Stimulated activated CD8-positive, alpha-beta memory T cell treated with anti-CD3 and anti-CD28 coated beads, Interleukin-4, amount 100 ng/mL, for 1 hour (primary cell): Measurements from ENCODE around the gene UBE2O.
"Not testable (repeated sequence)": the region's sequence is repeated elsewhere in the genome, so short reads cannot be mapped to it uniquely, and the experiment has no call there.

Source experiments
- DNase-seq, 2 donors: peaks; one replicate each; pipeline ENCODE4 v3.0.0-alpha.2; 2020; ENCODE audit warnings: low read depth in 2 of 2, low spot score in 1 of 2

UBE2O gene

DNA sequence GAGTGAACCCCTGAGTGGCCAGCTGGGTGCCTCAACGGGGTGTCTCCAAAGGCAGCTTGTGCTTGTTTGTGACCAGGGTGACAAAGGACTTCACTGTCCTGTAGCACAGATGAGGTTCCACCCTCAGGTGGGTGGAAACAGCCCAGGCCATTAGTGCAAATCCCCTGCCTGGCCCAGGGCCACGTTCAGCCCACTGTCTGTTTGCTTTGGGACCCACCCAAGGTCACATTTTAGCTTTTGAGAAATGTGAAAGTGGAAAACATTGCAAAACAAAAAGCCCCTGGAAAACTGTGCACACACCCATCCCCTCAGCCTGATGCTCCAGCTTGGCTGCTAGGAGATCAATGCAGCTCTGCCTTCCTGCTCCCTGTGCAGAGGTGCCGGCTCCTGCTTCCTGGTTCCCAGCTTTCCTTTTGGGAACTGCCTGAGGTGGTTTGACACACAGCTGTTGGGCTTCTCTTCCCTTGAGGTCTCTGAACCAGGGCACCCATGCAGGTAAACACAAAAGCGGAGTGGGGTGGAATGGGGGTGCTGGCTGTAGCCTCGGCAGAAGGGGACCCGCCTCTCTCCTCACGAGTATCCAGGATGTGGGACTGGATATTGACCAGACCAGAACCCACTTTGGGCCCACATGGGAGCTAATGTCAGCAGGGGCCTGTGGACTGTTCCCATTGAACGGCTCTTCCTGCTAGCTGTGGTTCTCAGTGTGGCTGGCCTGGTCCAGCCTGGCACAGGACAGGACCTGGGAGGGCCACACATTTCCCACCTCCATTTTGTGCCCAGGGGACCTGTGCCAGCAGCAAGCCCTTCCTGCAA, 76.4 kb downstream of the UBE2O start:
- no peak for DNase-seq

DNA sequence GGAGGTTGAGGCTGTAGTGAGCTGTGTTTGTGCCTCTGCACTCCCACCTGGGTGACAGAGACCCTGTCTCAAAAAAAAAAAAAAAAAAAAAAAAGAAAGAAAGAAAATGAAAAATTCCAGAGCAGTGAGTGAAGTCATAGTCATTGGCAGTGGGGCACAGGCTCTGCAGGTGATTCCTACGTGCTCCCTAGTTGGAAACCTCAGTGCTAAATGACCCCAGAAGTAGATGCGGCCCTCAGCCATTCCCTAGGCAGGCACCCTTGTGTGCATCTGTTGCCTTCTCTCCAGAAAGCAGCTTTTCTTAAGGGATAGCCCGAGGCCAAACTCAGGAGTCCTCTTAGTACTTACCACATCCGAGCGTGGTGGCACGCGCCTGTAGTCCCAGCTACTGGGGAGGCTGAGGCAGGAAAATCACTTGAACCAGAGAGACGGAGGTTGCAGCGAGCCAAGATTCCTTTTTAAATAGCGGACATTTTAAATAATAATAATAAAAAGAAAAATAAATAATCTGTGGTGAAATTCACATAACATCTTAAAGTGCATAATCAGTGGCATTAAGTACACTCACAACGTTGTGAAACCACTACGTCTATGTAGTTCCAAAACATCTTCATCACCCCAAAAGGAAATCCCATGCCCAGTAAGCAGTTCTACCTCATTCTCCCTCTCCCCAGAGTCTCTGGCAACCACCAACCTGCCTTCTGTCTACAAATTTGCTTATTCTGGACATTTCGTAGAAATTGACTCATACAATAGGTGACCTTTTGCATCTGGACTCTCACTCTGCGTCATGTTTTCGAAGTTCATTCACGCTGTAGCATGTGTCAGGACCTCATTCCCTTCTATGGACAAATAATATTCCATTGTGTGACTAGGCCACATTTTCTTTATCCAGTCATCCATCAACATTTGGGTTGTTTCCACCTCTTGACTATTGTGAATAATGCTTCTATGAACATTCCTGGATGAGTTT, 81.0 kb downstream of the UBE2O start:
- no peak for DNase-seq

DNA sequence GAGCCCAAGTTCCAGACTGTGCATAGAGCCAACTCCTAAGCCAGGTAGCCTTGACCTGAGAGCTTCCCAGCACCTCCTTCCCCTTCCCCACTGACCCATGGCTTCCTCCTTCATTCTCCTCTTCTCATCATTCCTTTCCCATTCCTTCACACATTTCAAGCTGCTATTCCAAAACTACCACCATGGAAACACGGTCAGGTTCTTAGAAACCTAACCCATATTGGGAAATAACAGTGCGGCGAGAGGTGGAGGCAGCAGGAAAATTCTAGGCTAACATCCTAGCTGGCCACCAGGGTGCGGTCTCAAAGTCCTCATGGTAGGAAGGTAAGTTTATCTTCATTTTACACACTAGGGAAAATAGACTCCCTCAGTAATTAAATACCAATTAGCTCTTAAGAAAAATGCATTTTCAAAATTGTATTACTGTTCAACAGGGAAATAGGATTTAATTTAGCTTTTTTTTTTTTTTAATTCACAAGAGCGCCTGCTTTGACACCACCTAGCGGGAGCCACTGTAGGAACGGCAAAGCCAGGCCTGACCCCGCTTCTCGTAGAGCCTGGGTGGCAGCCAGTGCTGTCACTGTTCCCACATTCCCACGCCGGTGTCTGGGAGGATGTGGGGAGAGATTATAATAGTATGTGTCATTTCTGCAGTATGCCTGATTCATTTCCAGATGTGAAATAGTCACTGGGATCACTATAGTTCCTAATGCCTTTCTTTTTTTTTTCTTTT, 82.5 kb downstream of the UBE2O start:
- no peak for DNase-seq

DNA sequence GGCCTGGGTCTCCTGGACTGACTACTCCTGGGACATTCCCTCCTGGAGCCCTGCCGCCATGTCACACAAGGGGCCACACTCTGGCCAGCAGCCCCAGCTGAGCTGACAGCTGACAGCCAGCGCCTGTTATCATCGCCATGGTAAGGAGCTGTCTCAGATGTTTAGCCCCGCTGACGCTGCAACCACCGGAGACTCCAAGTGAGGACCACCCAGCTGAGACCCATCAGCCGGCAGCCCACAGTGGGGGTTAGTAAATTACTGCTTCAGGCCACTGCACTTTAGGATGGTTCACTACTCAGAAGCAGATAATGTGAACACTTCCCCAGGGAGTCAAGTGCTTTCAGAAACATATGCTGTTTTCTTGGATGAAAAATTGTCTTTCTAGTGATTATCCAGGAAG, 83.1 kb downstream of the UBE2O start:
- DNase-seq = no peak

DNA sequence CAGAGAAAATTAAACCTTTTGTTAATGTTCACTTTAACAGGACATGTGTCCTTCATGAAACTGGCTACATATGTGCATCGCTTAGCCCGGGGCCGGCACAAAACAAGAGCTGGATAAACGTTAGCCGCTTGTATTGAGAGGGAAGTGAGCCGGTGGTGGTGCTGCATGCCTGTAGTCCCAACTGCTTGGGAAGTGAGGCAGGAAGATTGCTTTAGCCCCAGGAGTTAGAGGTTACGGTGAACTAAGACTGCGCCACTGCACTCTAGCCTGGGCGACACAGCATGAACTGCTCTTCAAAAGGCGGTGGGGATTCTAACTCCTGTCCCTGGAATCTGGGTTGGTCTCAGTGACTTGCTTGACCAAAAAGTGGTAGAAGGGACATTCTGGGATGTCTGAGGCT, 83.6 kb downstream of the UBE2O start:
- no peak for DNase-seq

DNA sequence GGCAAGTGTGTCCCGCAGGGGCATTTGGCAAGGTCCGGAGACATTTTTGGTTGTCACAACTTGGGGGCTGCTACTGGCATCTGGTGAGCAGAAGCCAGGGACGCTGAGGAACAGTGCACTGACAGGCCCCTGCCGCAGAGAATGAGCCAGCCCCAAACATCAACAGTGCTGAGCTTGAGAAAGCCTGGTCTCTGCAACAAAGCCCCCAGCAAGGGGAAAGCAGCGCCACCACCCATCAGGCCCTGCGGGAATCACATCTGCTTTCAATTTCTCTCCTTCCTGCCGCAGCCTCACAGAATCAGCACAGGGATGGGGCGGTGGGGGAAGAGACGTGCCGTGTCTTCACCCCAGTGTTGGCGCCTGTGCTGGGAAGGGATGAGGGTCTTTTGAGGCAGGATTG, 84.4 kb downstream of the UBE2O start:
- no peak for DNase-seq

DNA sequence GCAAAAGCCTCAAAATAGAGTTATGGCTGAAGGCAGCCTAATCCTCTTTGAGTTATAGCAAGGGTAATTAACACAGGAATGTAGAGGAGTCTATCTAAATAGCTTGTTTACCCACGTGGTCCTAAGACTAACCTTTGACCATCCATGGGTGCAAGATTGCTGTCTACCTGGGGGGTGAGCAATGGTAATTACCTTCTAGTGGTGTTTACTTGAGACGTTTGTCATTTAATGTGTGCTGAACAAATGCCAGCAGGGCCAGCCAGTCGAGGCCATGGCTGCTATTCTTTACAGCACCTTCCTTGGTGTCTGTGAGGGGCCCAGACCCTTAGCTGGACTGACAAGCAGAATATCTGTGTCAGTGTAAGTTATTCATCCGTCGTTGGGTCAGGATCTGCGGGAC, 85.3 kb downstream of the UBE2O start:
- no peak for DNase-seq

DNA sequence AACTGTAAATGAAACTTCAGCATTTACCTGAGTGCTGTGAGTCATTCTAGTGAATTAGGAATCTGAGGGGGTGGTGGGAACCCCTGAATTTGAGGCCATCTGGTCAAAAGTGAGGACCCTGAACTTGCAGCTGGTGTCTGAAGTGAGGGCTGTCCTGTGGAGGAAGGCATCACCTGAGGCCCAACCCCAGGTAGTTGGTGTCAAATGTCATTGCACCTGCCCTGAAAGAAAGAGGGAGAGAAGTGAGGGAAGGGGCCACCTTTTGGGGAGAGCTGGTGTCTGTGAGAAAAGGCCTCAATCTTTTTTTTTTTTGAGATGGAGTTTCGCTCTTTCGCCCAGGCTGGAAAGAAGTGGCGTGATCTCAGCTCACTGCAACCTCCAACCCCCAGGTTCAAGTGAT, 86.7 kb downstream of the UBE2O start:
- DNase-seq = no peak

DNA sequence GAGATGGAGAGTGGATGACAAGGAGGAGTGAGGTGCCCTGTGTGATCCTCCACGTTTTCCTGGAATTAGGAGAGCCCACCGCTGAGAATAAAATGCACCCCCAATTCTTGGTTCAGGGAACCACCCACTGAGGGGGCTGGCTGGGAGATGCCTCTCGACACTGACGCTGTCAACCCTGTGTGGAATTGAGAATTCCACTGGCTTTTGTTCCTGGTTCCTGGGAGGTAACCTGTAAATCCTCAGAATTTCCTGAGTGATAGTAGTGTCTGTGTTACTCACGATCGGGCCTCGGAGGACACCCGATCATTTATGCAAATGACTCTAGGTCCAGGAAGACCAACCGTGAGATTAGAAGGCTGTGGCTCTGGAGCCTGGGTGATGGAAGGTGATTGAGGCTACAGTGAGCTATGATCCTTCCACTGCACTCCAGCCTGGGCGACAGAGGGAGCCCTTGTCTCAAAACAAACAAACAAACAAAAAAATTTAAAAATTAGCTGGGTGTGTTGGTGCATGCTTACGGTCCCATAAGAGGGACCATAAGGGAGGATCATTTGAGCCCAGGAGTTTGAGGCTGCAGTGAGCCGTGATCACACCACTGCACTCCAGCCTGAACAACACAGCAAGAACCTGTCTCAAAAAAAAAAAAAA, 87.6 kb downstream of the UBE2O start:
- DNase-seq = no peak

DNA sequence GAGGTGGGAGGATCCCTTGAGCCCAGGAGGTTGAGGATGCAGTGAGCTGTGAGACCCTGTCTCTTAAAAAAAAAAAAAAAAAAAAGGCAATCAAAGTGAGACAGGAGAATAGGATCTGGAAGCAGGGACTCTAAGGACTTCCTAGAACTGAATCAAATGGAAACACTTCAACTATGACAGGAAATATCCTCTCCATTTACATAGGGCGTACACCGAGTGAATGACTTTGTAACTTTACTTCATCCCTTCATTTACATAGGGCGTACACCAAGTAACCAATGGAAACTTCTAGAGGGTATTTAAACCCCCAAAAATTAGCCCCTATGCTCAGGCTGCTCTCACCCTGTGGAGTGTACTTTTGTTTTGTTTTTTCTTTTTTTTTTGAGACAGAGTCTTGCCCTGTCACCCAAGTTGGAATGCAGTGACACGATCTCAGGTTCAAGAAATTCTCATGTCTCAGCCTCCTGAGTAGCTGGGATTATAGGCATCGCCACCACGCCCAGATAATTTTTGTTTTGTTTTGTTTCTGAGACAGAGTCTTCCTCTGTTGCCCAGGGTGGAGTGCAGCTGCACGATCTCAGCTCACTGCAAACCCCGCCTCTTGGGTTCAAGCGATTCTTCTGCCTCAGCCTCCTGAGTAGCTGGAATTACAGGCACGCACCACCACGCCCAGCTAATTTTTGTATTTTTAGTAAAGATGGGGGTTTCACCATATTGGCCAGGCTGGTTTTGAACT, 89.7 kb downstream of the UBE2O start:
- DNase-seq = no peak

DNA sequence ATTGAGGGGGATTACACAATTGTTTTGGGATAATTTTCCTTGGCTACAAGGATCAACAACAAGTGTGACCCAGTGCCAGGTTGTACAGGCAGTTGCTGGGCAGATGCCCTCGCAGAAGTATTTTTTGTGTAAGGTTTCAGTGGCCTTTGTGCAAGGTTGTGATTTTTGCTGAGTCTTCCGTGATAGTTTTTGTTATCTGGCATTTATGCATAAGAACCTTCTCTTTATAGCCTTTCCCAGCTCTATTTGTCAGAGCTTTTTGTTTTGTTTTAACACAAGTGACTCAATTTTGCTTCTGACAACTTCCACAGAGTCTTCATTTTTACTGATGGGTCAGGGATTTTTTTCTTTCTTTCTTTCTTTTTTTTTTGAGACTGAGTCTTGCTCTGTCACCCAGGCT, 92.5 kb downstream of the UBE2O start:
- DNase-seq = no peak

DNA sequence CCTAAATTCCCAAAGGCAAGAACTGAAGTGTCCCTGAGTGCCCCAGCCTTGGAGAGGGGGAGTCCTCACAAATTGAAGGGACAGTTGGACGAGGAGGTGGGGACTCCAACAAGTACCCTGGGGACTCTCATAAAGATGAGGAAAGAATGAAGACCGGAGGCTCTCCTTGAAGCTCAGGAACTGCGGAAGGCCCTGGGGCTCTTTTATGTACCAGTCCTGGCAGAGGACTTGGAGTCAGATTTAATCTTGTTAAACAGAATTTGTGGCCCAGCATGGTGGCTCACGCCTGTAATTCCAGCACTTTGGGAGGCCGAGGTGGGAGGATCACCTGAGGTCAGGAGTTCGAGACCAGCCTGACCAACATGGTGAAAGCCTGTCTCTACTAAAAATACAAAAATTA, 93.2 kb downstream of the UBE2O start:
- not testable (repeated sequence) for DNase-seq

DNA sequence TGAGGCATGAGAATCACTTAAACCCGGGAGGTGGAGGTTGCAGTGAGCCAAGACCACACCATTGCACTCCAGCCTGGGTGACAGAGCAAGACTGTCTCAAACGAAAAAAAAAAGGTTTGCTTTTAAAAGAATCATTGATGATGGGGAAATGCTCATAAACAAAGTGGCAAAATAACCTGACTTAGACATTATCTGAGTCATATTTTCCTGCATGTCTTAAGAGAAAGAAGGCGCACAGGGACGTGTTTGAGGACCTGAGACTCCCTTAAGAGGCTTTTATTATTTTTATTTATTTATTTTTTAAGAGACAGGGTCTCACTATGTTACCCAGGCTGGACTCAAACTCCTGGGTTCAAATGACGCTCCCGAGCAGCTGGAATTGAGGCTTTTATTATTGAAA, 93.6 kb downstream of the UBE2O start:
- DNase-seq = no peak

DNA sequence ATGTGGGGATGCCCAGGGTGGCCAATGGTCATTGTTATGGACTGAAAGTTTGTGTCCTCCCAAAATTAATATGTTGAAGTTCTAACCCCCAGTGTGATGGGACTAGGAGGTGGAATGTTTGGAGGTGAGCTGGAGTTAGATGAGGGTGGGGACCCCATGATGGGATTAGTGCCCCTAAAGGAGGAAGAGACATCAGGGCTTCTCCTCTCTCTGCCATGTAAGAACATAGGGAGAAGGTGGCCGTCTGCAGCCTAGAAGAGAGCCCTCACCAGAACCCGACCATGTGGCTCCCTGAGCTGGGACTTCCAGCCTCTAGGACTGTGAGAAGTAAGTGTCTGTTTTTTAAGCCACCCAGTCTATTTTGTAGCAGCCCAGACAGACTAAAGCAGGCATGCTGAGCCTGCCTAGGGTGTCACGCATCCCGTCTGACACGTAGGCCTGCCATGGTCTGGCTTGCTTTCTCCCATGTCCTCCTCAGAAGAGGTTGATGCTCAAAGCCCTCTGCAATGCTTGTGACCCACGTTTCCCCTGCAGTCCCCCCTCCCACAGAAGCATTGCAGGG, 95.3 kb downstream of the UBE2O start:
- no peak for DNase-seq

DNA sequence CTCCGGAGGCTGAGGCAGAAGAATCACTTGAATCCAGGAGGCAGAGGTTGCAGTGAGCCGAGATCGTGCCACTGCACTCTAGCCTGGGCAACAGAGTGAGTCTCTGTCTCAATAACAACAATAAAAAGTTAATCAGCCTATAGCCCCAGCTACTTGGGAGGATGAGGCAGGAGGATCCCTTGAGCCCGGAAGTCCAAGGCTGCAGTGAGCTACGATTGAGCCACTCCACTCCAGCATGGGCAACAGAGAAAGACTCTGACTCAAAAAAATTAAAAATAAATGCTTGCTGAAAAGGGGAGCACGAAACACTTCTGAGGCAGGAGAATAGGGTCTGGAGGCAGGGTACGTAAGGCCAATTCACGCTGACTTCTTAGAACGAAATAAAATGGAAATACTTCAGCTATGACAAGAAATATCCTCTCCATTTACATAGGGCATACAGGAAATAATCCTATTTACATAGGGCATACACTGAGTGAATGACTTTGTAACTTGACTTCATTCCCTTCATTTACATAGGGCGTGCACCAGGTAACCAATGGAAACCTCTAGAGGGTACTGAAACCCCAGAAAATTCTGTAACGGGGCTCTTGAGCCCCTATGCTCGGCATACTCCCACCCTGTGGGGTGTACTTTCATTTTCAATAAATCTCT, 96.0 kb downstream of the UBE2O start:
- no peak for DNase-seq

DNA sequence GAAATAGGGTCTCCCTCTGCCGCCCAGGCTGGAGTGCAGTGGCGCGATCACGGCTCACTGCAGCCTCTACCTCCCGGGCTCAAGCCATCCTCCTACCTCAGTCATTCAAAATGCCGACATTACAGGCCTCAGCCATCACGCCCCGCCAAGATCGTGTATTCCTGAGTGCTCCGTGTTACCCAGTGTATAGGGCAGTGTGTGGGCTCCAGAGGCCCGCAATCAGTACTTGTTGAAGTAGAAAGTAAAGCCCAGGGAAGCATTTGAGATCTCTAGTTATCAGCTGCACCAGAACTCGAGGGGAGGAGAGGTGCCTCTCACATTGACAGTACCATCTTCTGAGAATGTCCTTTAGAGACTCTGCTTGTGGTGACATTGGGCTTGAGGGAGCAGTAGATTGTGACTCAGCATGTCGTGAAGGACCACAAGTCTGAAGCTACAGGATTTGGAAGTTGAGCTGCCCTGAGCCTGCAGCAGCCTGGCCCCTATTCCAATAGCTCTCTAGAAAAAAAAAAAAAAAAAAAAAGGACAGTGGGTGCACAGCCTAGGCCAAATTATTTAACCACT, 98.1 kb downstream of the UBE2O start:
- DNase-seq = no peak

DNA sequence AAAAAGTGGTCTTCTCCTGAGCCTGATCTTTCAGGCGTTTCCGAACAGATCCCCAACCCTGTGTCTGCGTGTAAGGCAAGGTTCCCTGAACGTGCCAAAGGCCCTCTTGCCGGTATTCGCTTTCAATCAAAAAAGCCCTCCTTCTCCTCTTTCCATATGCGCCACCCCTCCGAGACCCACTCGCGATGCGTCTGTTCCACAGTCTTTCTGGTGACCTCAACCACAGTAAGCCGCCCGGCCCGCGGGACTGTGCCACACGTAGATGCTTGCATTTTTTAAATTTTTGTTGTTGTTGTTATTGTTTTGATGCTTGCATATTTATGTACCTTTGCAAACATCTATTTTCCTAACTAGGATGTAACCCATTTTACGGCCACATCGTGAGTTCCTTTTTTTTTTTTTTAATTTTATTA, 98.6 kb downstream of the UBE2O start:
- DNase-seq = no peak

DNA sequence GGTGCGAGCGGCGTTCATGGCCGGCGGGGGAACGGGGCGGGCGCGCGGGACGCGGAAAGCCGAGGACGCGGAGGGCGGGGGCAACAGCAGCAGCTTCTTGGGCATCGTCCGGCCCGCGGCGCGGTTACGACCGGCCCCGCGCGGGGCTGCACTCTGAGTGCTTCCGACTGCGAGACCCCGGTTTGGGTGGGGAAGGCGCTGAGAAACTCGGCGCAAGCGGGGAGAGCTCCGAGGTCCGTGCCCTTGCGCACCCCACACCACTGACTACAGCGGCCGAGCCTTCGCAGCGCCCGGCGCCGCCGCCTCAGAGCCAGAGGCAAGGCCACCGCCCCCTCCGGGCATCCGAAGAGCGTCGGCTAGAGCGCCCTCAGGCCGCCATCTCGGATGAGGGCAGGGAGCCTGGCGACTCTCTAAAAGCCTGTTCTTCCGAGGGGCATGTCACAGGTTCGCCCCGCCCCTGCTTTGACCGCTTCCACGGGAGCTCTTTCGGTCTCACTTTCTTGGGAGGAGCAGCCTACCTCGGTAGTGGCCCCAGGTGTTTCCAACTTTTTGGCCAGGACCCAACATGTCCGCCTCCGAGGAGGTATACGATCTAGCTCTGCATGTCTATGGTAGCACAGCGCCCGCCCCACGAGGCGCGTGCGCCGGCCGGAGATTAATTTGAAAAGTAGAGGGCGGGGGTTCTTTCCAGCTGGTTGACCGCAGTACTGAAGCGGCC, 99.2 kb downstream of the UBE2O start, which contains the start of gene PRPSAP1:
Gene PRPSAP1 (minus strand): TSS at position 318 of the 718 bp plus-strand sequence. CDS start 213 bp downstream, at position 105.
- peak; percentile 58 to 63 for DNase-seq
